Globus pallidus (tissue), 1 donor: Measurements from ENCODE around the gene ACSM6.

Experiments
- DNase-seq: peaks from one replicate; pipeline ENCODE4 v3.0.0-alpha.2; 2015; ENCODE audit warnings: low spot score

The ACSM6 gene

GRCh38 chr10:95273393-95274312, 79.6 kb downstream of the ACSM6 start:
- DNase-seq = no peak

GRCh38 chr10:95275726-95276366, 81.8 kb downstream of the ACSM6 start:
- DNase-seq = no peak

DNA sequence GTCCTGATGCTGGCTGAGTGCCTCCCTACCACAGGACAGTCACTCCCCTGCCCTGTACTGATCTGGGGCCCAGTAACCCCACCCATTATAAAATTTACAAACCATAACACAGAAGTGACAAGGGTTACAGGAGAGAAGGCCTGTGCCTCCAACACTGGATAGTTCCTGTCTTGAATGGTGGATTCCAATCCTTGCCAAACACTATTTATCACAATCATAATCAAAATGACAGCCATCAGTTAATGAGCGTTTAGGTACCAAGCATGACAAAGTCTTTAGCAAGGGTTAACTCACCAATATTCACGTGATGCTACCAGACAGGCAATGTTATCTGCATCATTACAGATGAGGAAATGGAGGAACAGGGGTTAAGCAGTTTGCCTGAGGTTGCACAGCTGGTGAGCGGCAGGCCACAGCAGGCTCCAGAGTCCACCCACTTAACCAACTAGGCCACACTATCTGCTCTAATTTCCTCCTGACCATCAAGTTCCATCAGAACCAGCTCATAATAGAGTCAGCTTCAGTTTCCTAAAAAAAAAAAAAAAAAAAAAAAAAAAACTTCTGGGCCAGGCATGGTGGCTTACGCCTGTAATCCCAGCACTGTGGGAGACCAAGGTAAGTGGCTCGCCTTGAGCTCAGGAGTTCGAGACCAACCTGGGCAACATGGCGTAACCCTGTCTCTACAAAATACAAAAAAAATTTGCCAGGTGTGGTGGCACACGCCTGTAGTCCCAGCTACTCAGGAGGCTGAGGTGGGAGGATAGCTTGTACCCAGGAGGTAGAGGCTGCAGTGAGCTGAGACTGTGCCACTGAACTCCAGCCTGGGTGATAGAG, 82.5 kb downstream of the ACSM6 start:
- DNase-seq = no peak

DNA sequence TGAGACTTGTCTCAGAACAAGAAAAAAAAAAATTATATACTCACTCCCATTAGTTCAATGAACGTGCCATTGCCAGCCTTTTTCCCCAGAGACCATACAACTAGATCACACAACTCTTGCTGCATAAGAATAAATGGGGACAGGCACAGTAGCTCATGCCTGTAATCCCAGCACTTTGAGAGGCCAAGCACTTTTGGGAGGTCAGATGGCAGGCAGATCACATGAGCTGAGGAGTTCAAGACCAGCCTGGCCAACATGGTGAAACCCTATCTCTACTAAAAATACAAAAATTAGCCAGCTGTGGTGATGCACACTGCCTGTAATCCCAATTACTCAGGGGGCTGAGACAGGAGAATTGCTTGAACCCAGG, 83.1 kb downstream of the ACSM6 start:
- no peak for DNase-seq

- DNase-seq = no peak
These were observed 83.6 kb downstream of the ACSM6 start for GRCh38 chr10:95277614-95278013.
